ENCODE results near the gene MITF. TPM values are rescaled to one million over a fixed set of nuclear protein-coding genes. Genes with fewer than 3 reads are reported as not detected.

Gene MITF
- total RNA-seq, 1 experiment from 2014 or later = 1.9 TPM

DNA sequence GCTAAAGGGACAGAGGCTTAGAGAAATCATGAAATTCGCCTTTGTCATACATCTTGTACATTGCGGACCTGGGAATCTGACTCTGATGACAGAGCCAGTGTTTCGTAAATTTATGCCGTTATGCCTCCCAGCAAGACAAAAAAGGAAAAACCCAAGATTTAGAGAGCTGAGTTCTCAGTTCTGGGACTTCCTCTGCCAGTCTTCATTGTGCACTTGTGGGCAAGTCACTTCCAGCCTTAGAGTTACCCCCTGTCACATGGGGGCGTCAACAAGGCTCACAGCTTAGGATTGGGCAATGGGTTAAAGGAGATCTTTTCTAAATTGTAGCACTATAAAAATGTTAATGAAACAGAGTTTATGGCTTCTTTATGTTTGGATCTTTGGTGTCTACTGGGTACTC, 41.9 kb upstream of the MITF start:
- RAD21 ChIA-PET (ENCODE audit: low non-redundant PET in 1 of 2, low total read pairs in 2 of 2, uncharacterized antibody in 2 of 2, unreplicated experiment in 2 of 2) = no interaction called here
- TF ChIP-seq SIN3A (IDR thresholded peaks at IDR 0.05; ENCODE audit: low read depth) (no peak), CBX3 (IDR thresholded peaks at IDR 0.05; ENCODE audit: low read depth) (no peak), CEBPB (IDR thresholded peaks at IDR 0.05; ENCODE audit: low read depth) (no peak), YY1 (IDR thresholded peaks at IDR 0.05; ENCODE audit: extremely low read depth, insufficient replicate concordance, low read depth, low read length) (no peak), POLR2AphosphoS5 (IDR thresholded peaks at IDR 0.05; ENCODE audit: low read depth, low read length) (no peak), ZFX (IDR thresholded peaks at IDR 0.05) (no peak), POLR2A (IDR thresholded peaks at IDR 0.05; ENCODE audit: borderline replicate concordance, extremely low read depth, insufficient read depth, insufficient read length) (no peak), SP1 (IDR thresholded peaks at IDR 0.05; ENCODE audit: low read depth) (no peak), ELF1 (IDR thresholded peaks at IDR 0.05; ENCODE audit: borderline replicate concordance, low read depth) (no peak), EZH2phosphoT487 (IDR thresholded peaks at IDR 0.05; ENCODE audit: borderline replicate concordance) (no peak)
- TF ChIP-seq, protein P1, sequence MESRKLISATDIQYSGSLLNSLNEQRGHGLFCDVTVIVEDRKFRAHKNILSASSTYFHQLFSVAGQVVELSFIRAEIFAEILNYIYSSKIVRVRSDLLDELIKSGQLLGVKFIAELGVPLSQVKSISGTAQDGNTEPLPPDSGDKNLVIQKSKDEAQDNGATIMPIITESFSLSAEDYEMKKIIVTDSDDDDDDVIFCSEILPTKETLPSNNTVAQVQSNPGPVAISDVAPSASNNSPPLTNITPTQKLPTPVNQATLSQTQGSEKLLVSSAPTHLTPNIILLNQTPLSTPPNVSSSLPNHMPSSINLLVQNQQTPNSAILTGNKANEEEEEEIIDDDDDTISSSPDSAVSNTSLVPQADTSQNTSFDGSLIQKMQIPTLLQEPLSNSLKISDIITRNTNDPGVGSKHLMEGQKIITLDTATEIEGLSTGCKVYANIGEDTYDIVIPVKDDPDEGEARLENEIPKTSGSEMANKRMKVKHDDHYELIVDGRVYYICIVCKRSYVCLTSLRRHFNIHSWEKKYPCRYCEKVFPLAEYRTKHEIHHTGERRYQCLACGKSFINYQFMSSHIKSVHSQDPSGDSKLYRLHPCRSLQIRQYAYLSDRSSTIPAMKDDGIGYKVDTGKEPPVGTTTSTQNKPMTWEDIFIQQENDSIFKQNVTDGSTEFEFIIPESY (IDR thresholded peaks at IDR 0.05; ENCODE audit: extremely low read depth, insufficient replicate concordance, low read length) = no peak
- TF ChIP-seq, protein P2, sequence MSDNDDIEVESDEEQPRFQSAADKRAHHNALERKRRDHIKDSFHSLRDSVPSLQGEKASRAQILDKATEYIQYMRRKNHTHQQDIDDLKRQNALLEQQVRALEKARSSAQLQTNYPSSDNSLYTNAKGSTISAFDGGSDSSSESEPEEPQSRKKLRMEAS (IDR thresholded peaks at IDR 0.05) = no peak
- TF ChIP-seq, protein P3, sequence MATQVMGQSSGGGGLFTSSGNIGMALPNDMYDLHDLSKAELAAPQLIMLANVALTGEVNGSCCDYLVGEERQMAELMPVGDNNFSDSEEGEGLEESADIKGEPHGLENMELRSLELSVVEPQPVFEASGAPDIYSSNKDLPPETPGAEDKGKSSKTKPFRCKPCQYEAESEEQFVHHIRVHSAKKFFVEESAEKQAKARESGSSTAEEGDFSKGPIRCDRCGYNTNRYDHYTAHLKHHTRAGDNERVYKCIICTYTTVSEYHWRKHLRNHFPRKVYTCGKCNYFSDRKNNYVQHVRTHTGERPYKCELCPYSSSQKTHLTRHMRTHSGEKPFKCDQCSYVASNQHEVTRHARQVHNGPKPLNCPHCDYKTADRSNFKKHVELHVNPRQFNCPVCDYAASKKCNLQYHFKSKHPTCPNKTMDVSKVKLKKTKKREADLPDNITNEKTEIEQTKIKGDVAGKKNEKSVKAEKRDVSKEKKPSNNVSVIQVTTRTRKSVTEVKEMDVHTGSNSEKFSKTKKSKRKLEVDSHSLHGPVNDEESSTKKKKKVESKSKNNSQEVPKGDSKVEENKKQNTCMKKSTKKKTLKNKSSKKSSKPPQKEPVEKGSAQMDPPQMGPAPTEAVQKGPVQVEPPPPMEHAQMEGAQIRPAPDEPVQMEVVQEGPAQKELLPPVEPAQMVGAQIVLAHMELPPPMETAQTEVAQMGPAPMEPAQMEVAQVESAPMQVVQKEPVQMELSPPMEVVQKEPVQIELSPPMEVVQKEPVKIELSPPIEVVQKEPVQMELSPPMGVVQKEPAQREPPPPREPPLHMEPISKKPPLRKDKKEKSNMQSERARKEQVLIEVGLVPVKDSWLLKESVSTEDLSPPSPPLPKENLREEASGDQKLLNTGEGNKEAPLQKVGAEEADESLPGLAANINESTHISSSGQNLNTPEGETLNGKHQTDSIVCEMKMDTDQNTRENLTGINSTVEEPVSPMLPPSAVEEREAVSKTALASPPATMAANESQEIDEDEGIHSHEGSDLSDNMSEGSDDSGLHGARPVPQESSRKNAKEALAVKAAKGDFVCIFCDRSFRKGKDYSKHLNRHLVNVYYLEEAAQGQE (IDR thresholded peaks at IDR 0.05; ENCODE audit: low read depth) = no peak
- TF ChIP-seq, protein P4, sequence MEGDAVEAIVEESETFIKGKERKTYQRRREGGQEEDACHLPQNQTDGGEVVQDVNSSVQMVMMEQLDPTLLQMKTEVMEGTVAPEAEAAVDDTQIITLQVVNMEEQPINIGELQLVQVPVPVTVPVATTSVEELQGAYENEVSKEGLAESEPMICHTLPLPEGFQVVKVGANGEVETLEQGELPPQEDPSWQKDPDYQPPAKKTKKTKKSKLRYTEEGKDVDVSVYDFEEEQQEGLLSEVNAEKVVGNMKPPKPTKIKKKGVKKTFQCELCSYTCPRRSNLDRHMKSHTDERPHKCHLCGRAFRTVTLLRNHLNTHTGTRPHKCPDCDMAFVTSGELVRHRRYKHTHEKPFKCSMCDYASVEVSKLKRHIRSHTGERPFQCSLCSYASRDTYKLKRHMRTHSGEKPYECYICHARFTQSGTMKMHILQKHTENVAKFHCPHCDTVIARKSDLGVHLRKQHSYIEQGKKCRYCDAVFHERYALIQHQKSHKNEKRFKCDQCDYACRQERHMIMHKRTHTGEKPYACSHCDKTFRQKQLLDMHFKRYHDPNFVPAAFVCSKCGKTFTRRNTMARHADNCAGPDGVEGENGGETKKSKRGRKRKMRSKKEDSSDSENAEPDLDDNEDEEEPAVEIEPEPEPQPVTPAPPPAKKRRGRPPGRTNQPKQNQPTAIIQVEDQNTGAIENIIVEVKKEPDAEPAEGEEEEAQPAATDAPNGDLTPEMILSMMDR (IDR thresholded peaks at IDR 0.05 in 2 of 3, conservative IDR thresholded peaks at IDR 0.05 in 1 of 3; ENCODE audit: borderline replicate concordance in 1 of 3, insufficient read depth in 1 of 3, low read depth in 2 of 3, low read length in 2 of 3) = no peak
- TF ChIP-seq, protein P5, sequence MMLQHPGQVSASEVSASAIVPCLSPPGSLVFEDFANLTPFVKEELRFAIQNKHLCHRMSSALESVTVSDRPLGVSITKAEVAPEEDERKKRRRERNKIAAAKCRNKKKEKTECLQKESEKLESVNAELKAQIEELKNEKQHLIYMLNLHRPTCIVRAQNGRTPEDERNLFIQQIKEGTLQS (IDR thresholded peaks at IDR 0.05) = no peak
- Histone ChIP-seq H3K79me2 (ENCODE audit: insufficient read depth, low read length) (no peaks in the 10 kb centered on the region), H3K27me3 (ENCODE audit: insufficient read depth, low read length) (peaks cover 3% of the 10 kb centered on the region; the same call in 1 of the 2 replicates), H2AFZ (ENCODE audit: low read depth, low read length, poor library complexity, severe bottlenecking) (no peak overlapping the region), H3K9me2 (ENCODE audit: insufficient read depth) (no peaks in the 10 kb centered on the region), H3K9ac (ENCODE audit: low read length) (no peak overlapping the region), H3K4me2 (ENCODE audit: low read length) (no peak overlapping the region), H3K27ac (ENCODE audit: low read depth, low read length) (no peak overlapping the region), H3K4me1 (ENCODE audit: control insufficient read depth in 1 of 2, insufficient read depth in 2 of 2, low read length in 2 of 2) (no peaks in the 10 kb centered on the region), H3K9me3 (ENCODE audit: control insufficient read depth in 1 of 2, insufficient read depth in 1 of 2, low read depth in 1 of 2, low read length in 2 of 2) (no peaks in the 10 kb centered on the region), H3K36me3 (ENCODE audit: control insufficient read depth in 1 of 2, insufficient read depth in 2 of 2, low read length in 2 of 2) (no peaks in the 10 kb centered on the region), H4K20me1 (ENCODE audit: insufficient read depth) (no peaks in the 10 kb centered on the region), H3K4me3 (replicated peaks in 1 of 2; ENCODE audit: low read depth in 1 of 2, low read length in 2 of 2) (no peak overlapping the region)
- CTCF ChIA-PET = no interaction called here
- no TSS peak for BruUV-seq (replicated peaks)
- POLR2A ChIA-PET = no interaction called here
- intact Hi-C loops (cut with micrococcal nuclease) = loop anchor here (10.0 kb wide), 1 partner anchor 157 kb away; no protein-coding TSS in a partner anchor
- no peak for DNase-seq (ENCODE audit: low read depth, low spot score)
- no peak for ATAC-seq

All from HCT116 (cell line).